HTR-8/SVneo (cell line): ENCODE results near the gene PARVB.
"Not testable (repeated sequence)": the region's sequence is repeated elsewhere in the genome, so short reads cannot be mapped to it uniquely, and the experiment has no call there.

Source experiments
- DNase-seq: peaks from one replicate; pipeline ENCODE4 v3.0.0; 2011; ENCODE audit warnings: low spot score, mixed read lengths; ENCODE audit not compliant: insufficient read length
- FAIRE-seq: peaks from 2 replicates; lab custom pipeline; 2011; peaks lifted over from hg19 to GRCh38; lab: Jason Lieb, UNC

Gene PARVB

DNA sequence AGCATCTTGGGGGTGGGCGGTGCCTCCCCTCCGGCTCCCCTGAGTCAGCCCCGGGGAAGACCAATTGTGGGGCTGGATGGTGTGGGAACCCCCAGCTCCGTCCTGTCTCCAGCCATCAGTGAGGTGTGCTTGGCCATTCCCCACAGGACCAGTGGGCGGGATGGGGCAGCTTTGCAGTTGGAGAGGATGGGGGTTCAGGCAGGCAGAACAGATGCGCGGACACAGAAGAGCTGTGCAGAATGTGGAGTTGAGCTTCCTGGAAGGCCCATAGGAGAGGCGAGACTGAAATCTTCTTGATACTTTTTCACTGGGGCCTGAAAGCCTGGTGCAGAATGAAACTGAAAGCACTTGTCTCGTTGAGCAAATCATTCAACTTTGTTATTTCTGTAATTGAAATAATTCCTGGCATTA is 23.8 kb downstream of the PARVB start:
- DNase-seq (no peak), FAIRE-seq (no peak)

- FAIRE-seq (no peak), DNase-seq (no peak)
Observed at GRCh38 chr22:44049486-44050231, 25.6 kb downstream of the PARVB start.

DNA sequence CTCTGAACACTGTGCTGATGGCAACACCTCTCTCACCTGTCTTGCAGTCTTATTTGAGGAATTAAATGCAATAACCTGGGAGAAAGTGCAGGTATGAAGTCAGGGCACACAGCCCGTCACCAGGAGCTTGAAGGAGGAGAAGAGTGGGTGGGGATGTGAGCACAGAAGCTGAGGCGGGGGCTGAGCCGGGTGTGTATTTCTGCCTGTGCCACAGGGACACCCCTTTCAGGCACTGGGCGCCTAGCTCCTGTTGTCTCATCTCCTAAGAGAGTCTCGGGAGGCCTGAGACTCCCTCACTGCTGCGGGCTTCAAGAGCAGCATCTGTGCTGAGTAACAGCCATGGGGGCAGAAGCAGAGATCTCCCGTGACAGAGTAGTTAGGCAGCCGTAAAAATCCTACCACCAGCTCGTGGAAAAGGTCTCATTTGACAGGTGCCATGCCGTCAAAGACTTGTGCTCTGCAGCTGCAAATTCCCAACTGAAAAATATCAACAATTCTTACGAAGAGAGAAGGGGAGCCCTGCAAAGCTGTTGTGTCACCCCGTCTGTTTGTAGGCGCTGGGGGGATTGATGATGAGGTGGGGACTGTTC is 26.8 kb downstream of the PARVB start:
- FAIRE-seq = no peak

DNA sequence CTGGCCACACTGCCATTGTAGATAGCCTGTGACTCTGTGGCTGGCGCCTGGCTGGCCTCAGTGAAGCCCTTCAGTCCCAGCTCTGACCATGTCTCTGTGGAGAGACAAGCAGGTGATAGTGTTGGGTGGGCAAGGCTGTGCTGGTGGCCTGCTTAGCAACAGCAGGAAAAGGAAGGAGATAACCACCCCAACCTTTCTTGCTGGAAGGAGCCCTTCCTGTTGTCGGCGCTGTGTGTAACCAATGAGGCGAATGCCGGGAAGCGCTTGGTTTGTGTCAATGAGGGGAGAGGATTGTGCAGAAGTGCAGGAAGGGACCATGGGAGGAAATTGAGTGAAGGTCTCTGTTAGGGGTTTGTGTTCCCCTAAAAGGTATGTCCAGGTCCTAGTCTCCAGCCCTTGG is 27.3 kb downstream of the PARVB start:
- FAIRE-seq (no peak), DNase-seq (no peak)

More for the DNA sequence above, 26.8 kb downstream of the PARVB start:
- DNase-seq = no peak

- no peak for FAIRE-seq
- no peak for DNase-seq
Observed at GRCh38 chr22:44051961-44052360, 27.9 kb downstream of the PARVB start.

DNA sequence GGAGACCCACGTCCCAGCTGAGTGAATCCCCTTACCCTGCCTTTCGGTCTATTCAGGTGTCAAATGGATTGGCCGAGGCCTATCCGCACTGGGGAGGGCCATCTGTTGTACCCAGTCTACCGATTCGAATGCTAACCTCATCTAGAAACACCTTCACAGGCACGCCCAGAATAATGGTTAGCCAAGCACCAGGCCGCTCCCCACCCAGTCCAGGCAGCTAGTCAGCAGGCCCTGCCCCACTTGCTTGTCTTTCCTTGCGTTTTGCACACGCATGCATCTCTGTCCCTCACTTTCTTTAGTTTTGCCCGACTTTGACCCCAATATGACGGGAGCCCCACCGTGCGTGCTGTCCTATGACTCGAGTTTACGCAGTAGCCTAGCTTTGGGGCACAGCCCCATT is 31.7 kb downstream of the PARVB start:
- no peak for DNase-seq
- no peak for FAIRE-seq

- FAIRE-seq, DNase-seq: not testable (repeated sequence)
Observed at GRCh38 chr22:44056649-44057048, 32.5 kb downstream of the PARVB start.

- no peak for DNase-seq
- no peak for FAIRE-seq
Observed at GRCh38 chr22:44057401-44057987, 33.4 kb downstream of the PARVB start.

DNA sequence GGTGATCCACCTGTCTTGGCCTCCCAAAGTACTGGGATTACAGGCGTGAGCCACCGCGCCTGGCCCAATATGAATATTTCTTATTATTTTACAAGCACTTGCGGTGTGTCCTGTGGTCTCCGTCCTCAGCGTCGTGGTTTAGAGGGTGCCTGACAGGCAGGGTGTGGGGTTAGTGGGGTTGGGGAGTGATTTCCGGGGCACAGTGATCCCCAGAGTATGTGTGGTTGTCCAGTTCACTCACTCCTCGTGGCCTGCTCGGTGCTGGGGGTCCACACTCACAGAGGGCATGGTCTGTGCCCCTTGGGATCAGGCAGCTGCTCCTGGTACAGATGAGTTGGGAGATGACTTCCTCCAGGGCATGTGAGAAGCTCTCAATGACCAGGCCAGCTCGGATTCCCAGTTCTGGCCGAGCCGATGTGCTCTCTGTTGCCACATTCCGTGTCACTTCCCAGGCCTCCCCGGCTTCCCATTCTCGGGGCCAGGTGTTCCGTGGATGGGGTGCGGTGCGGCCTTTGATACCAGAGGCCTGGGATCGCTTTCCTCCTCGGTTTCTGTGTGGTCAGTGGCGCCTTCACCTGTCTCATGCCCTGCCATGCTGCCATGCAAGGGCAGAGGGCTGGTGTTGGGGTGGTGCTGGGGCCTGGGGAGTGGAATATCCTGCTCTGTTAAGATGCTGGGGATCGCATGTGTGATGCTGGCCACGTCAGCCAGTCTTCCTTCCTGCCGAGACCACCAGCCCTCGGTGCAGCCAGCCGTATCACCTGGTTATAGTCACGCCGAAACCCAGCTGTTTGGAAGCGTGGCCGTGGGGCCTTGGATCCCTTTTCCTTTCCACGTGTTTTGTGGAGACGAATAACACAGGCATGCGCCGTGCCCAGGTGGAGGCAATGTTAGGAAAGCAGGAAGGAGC is 39.6 kb downstream of the PARVB start:
- FAIRE-seq (no peak), DNase-seq (no peak)

- FAIRE-seq = no peak
- no peak for DNase-seq
Observed at GRCh38 chr22:44067033-44067432, 42.9 kb downstream of the PARVB start.

DNA sequence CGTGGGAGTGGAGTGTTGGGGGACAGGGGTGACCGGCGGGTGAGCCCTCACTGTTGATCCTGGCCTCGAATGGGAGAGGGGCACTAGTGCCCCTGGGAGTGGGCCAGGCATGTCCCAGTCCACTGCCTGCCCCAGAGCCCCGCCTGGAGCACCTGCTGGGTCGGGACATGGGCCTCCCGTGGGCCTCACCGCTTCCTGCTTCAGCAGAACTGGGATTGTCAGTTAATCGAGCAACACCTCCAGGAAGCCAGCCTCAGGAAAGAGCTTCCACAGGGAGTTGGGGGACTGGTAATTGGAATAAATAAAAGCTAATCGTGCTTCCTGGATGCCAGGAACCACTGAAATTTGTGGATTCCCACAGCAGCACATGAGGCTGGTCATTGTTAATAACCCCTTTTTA is 43.8 kb downstream of the PARVB start:
- FAIRE-seq = no peak
- DNase-seq = no peak

DNA sequence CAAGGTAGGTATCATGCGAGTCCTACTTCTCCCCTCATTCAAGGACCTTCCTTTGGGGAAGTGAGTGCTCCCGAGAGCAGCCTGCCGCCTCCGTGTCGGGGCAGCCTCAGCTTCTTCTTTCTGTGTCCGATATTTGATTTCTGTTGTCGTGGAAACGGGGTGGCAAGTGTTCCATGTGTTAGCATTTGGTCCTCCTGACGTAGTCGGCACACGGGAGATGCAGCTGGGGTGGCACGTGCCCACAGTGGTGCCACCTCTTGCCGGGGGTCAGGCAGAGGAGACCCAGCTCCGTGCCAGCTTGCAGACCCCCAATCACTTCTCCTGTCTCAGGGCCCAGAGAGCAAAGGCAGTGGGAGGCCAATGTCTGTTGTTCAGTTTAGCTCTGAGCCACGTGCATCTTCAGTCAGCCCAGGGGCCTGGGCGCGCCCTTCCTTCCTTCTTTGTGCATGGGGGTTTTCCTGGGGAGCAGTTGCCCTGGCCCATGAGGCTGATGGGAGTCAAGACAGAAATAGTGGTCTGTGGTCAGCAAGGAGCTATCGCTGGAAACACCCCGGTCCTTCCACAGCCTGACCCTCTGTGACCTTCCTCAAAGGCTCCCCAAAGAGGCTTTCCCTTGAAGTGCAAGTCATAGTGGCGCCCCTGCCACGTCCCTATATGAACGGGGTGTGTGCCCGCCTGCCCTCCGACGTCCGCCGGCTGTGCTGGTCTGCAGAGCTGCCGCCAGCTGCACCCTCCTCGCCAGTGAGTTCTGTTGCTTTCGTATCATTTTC is 44.5 kb downstream of the PARVB start:
- no peak for FAIRE-seq
- DNase-seq = no peak

GRCh38 chr22:44070029-44070428 is 45.9 kb downstream of the PARVB start:
- FAIRE-seq (no peak), DNase-seq (no peak)

- DNase-seq (no peak), FAIRE-seq (no peak)
Observed at GRCh38 chr22:44071781-44072326, 47.8 kb downstream of the PARVB start.

GRCh38 chr22:44074337-44074984 is 50.4 kb downstream of the PARVB start:
- no peak for FAIRE-seq

DNA sequence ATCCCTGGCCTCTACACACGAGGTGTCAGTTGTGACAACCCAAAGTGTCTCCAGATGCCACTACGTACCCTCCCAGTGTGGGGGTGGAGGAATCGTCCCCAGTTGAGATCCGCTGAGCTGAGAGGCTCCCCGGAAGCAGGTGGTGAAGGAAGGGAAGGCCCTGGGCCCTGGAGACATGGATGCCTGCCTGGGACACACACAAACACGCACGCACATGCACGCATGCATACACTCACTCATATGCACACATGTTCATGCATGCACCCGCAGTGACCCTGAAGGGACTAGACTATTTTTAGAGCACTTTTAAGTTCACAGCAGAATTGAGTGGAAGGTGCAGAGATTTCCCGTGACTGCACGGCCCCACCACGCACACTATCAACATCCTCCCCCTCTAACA is 50.9 kb downstream of the PARVB start:
- FAIRE-seq = no peak
- DNase-seq = no peak

More at GRCh38 chr22:44074337-44074984, 50.4 kb downstream of the PARVB start:
- DNase-seq = no peak

DNA sequence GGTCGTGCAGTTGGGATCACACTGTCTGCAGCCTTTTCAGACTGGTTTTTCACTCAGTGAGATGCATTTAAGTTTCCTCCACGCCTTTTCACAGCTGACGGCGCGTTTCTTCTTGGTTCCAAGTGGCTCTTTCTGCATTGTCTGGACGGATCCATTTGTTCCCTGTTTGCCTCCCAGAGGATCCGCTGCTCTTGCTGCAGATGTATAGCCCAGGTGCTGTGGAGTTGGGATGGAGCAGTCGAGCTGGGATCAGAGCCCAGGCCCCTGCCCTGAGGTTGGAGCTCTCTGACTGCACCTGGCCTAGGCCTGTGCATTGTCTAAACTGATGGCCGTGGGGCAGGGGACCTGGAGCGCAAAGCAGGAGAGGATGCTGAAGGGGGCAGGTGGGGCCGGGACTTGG is 51.6 kb downstream of the PARVB start:
- no peak for DNase-seq
- FAIRE-seq = no peak

DNA sequence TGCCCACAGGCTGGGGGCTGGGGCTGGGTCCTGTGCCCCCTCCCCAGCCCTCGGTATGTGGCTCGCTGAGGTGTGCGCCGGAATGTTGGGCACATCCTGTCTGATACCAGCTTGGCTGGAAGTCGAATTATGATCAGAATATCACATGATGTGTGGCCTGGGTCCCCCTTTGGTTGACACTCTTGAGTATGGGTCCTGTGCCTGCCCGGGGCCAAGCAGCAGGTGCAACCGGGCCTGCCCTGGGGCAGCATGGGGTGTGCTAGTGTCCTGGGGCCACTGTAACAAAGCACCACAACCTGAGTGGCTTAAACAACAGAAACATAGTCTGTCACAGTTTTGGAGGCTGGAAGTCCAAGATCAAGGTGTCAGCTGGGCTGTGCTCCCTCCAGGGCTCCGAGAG is 52.7 kb downstream of the PARVB start:
- FAIRE-seq = no peak
- no peak for DNase-seq
